ENCODE data around the gene TMEM229A. TPM values are rescaled to one million over a fixed set of nuclear protein-coding genes. Genes with fewer than 3 reads are reported as not detected.

TMEM229A gene
- total RNA-seq, 4 donors from 2014 or later = 0.55 TPM; not detected in 3

DNA sequence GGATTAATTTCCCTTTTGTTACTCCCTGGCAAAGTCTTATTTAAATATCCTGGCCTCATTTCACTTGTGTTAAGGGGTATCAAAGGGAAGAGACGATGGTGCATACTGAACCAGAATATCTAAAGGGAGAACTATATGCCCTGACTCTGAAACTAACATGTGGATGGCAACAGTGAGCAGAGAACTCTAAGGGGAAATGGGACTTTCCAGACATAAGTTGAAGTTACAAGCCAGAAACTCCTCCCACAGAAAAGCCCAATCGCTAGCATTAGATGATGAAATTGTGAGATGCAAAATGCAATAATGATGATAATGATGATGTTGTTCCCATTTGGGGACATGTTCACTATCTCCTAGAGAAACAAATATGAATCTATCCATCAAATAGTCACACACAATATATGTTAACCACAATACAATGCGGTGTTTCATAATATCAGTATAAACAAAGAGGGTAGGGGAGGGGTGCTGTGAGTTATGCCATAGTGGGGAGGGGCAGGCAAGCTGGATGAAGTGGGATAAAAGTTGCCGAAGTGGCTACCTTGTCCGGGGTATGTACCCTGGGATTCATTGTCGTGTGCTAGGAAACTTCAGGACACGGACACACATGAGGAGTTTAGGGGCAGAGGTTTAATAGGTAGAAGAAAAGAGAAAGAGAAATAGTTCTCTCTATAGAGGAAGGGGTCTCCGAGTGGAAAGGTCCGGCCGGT lies 37.1 kb downstream of the TMEM229A start:
- TF ChIP-seq POLR2AphosphoS5 (IDR thresholded peaks at IDR 0.05) = no peak
- no peak for TF ChIP-seq POLR2A (IDR thresholded peaks at IDR 0.05)
- no peak for TF ChIP-seq EP300 (IDR thresholded peaks at IDR 0.05; ENCODE audit: low read depth)
- TF ChIP-seq, protein P1, sequence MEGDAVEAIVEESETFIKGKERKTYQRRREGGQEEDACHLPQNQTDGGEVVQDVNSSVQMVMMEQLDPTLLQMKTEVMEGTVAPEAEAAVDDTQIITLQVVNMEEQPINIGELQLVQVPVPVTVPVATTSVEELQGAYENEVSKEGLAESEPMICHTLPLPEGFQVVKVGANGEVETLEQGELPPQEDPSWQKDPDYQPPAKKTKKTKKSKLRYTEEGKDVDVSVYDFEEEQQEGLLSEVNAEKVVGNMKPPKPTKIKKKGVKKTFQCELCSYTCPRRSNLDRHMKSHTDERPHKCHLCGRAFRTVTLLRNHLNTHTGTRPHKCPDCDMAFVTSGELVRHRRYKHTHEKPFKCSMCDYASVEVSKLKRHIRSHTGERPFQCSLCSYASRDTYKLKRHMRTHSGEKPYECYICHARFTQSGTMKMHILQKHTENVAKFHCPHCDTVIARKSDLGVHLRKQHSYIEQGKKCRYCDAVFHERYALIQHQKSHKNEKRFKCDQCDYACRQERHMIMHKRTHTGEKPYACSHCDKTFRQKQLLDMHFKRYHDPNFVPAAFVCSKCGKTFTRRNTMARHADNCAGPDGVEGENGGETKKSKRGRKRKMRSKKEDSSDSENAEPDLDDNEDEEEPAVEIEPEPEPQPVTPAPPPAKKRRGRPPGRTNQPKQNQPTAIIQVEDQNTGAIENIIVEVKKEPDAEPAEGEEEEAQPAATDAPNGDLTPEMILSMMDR (IDR thresholded peaks at IDR 0.05) = no peak
- H3K4me3 ChIP-seq = no peak overlapping the region
- DNase-seq = no peak
- H3K4me1 ChIP-seq = no peaks in the 10 kb centered on the region
- H3K27ac ChIP-seq = no peak overlapping the region
- intact Hi-C loops (cut with DNase I; ENCODE audit: low total_unique reads) = no loop called here
- H3K27me3 ChIP-seq = no peaks in the 10 kb centered on the region
- no peaks in the 10 kb centered on the region for H3K9me3 ChIP-seq
- WGBS, 2 donors (ENCODE audit: low coverage in 1 of 2) = 88 to 92% methylated on average over 7 to 10 of the region's 10 CpGs
- in situ Hi-C loops (cut with MboI; ENCODE audit: low pct_ligation_motif_present in 1 of 4, low pct_unique_long_range_greater_than_20kb in 1 of 4, low sequenced_read_pairs in 3 of 4) = no loop called here
- no peaks in the 10 kb centered on the region for H3K36me3 ChIP-seq

DNA sequence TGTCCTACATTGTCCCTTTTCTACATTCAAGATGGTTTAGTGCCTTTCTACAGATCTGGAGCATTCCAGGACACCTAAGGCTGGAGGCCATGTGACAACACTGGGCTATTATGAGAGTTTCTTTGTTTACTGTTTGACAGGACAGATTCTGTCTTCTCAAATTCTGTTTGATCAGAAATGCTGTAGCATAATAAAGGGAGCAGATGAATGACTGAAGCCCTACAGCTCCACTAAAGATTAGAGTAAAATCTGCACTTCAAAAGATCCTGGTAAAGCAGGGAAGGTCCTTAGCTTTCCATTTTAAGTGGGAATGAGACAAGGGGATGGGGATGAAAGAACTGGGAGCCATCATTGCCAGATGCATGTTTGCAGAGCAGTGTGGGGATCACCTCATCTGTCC lies 38.4 kb downstream of the TMEM229A start:
- no peaks in the 10 kb centered on the region for H3K36me3 ChIP-seq
- H3K4me3 ChIP-seq = no peak overlapping the region
- DNase-seq = no peak
- in situ Hi-C loops (cut with MboI; ENCODE audit: low pct_ligation_motif_present in 1 of 4, low pct_unique_long_range_greater_than_20kb in 1 of 4, low sequenced_read_pairs in 3 of 4) (no loop called here), intact Hi-C loops (cut with DNase I; ENCODE audit: low total_unique reads) (no loop called here)
- TF ChIP-seq EP300 (IDR thresholded peaks at IDR 0.05; ENCODE audit: low read depth) (no peak), POLR2AphosphoS5 (IDR thresholded peaks at IDR 0.05) (no peak), POLR2A (IDR thresholded peaks at IDR 0.05) (no peak)
- TF ChIP-seq, protein P1 (IDR thresholded peaks at IDR 0.05) = no peak
- H3K27ac ChIP-seq = no peak overlapping the region
- H3K9me3 ChIP-seq = no peaks in the 10 kb centered on the region
- no peaks in the 10 kb centered on the region for H3K27me3 ChIP-seq
- no peaks in the 10 kb centered on the region for H3K4me1 ChIP-seq

DNA sequence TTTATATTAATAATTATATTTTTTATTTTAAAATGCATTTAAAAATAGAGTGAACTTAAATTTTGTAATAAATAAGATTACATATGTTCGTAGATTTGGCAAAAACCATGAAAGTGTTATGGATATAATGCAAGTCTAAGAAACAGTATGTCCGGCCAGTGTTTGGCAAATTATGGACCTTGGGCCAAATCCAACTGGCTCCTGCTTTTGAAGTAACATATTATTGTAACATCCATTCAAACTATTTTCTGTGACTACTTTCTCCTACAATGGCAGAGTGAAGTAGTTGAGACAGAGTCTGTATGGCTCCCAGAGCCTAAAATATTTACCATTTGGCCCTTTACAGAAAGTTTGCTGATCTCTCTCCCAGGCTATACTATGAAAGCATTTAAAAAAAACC lies 38.9 kb downstream of the TMEM229A start:
- H3K4me1 ChIP-seq = no peaks in the 10 kb centered on the region
- no peaks in the 10 kb centered on the region for H3K36me3 ChIP-seq
- in situ Hi-C loops (cut with MboI; ENCODE audit: low pct_ligation_motif_present in 1 of 4, low pct_unique_long_range_greater_than_20kb in 1 of 4, low sequenced_read_pairs in 3 of 4) = no loop called here
- TF ChIP-seq, protein P1 (IDR thresholded peaks at IDR 0.05) = no peak
- no peak for TF ChIP-seq POLR2A (IDR thresholded peaks at IDR 0.05)
- no peak for TF ChIP-seq EP300 (IDR thresholded peaks at IDR 0.05; ENCODE audit: low read depth)
- no peak for TF ChIP-seq POLR2AphosphoS5 (IDR thresholded peaks at IDR 0.05)
- intact Hi-C loops (cut with DNase I; ENCODE audit: low total_unique reads) = no loop called here
- H3K4me3 ChIP-seq = no peak overlapping the region
- WGBS, 2 donors (ENCODE audit: low coverage in 1 of 2) = 47 to 75% methylated on average over 2 of the region's 2 CpGs
- DNase-seq = no peak
- H3K27ac ChIP-seq = no peak overlapping the region
- H3K9me3 ChIP-seq = no peaks in the 10 kb centered on the region
- H3K27me3 ChIP-seq = no peaks in the 10 kb centered on the region

DNA sequence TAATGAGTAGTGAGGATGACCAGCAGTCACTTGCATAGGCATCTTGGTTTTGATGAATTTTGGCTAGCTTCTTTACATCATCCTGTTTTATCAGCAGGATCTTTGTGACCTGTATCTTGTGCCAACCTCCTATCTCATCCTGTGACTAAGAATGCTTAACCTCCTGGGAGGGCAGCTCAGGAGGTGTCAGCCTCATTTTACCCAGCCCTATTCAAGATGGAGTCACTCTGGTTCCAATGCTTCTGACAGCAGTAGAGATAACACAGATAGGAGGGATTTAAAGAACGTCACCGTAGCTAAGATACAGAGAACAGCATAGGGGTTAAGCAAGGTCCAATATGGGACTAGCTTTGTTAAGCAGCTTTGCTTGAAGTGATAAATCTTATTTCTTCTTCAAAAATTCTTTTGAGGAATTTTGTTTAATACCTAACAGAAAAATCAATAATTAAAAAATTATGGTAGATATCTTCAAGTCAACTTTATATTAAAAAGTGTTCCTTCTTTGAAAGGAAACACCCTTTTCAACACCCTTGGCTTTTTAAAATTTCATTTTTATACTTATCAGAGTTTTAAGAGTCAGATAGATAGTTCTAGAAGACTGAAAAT lies 39.9 kb downstream of the TMEM229A start:
- DNase-seq = no peak
- intact Hi-C loops (cut with DNase I; ENCODE audit: low total_unique reads) = no loop called here
- in situ Hi-C loops (cut with MboI; ENCODE audit: low pct_ligation_motif_present in 1 of 4, low pct_unique_long_range_greater_than_20kb in 1 of 4, low sequenced_read_pairs in 3 of 4) = no loop called here
- no peaks in the 10 kb centered on the region for H3K4me1 ChIP-seq
- H3K27ac ChIP-seq = no peak overlapping the region
- no peaks in the 10 kb centered on the region for H3K9me3 ChIP-seq
- WGBS, 2 donors (ENCODE audit: low coverage in 1 of 2) = 79 to 91% methylated on average over 2 of the region's 2 CpGs
- H3K27me3 ChIP-seq = no peaks in the 10 kb centered on the region
- H3K4me3 ChIP-seq = no peak overlapping the region
- H3K36me3 ChIP-seq = no peaks in the 10 kb centered on the region
- TF ChIP-seq POLR2A (IDR thresholded peaks at IDR 0.05) (no peak), POLR2AphosphoS5 (IDR thresholded peaks at IDR 0.05) (no peak), EP300 (IDR thresholded peaks at IDR 0.05; ENCODE audit: low read depth) (no peak)
- TF ChIP-seq, protein P1 (IDR thresholded peaks at IDR 0.05) = no peak
